Gastroesophageal sphincter (tissue), 3 donors: ENCODE data around the gene CDK14.

Experiments
- EP300 ChIP-seq: sonication (generic); formaldehyde crosslinking; IDR thresholded peaks from one replicate; pipeline ENCODE4 v1.6.1; 2017; ENCODE audit warnings: antibody characterized with exemption, mild to moderate bottlenecking
- POLR2A ChIP-seq, 2 donors: fragments of 450-650 bp; IDR thresholded peaks; one replicate each; pipeline ENCODE4 v1.6.1; 2017; ENCODE audit warnings: antibody characterized with exemption in 2 of 2, mild to moderate bottlenecking in 2 of 2, moderate library complexity in 1 of 2
- POLR2AphosphoS5 ChIP-seq: sonication (generic); formaldehyde crosslinking; IDR thresholded peaks from one replicate; pipeline ENCODE4 v1.6.1; 2017; ENCODE audit warnings: antibody characterized with exemption
- TF ChIP-seq, protein P1 (sequence below), 4 experiments: fragments of 200-600 bp in 2 of 4; fragments of 450-650 bp in 2 of 4; sonication (generic) in 1 of 4; IDR thresholded peaks; one replicate each; pipeline ENCODE4 v1.5.1; 2017 to 2019; ENCODE audit warnings: antibody characterized with exemption in 4 of 4, mild to moderate bottlenecking in 2 of 4, moderate library complexity in 2 of 4

- TF ChIP-seq, protein P1, sequence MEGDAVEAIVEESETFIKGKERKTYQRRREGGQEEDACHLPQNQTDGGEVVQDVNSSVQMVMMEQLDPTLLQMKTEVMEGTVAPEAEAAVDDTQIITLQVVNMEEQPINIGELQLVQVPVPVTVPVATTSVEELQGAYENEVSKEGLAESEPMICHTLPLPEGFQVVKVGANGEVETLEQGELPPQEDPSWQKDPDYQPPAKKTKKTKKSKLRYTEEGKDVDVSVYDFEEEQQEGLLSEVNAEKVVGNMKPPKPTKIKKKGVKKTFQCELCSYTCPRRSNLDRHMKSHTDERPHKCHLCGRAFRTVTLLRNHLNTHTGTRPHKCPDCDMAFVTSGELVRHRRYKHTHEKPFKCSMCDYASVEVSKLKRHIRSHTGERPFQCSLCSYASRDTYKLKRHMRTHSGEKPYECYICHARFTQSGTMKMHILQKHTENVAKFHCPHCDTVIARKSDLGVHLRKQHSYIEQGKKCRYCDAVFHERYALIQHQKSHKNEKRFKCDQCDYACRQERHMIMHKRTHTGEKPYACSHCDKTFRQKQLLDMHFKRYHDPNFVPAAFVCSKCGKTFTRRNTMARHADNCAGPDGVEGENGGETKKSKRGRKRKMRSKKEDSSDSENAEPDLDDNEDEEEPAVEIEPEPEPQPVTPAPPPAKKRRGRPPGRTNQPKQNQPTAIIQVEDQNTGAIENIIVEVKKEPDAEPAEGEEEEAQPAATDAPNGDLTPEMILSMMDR (IDR thresholded peaks at IDR 0.05) = no peak
- no peak for TF ChIP-seq POLR2AphosphoS5
- TF ChIP-seq POLR2A (IDR thresholded peaks at IDR 0.05) = no peak
- TF ChIP-seq EP300 = no peak
Observed at GRCh38 chr7:90551036-90551435, 45.1 kb upstream of the CDK14 start.
